A549 (cell line): ENCODE results near the gene NTN1.

ENCODE experiments used
- KDM1A ChIP-seq: fragments of 200-600 bp; sonication (generic); IDR thresholded peaks from 2 replicates; pipeline ENCODE4 v1.6.1; 2016; ENCODE audit warnings: low read depth, mild to moderate bottlenecking
- MAZ ChIP-seq: fragments of 150-350 bp; IDR thresholded peaks from 2 replicates; pipeline ENCODE4 v1.6.1; 2014; ENCODE audit warnings: antibody characterized with exemption, low read depth, low read length, borderline replicate concordance
- MYC ChIP-seq: IDR thresholded peaks from 2 replicates; pipeline ENCODE4 v1.6.1; 2012; ENCODE audit warnings: mild to moderate bottlenecking, inconsistent platforms, low read length, improper control_type of control experiment, borderline replicate concordance
- NR3C1 ChIP-seq: fragments of >200 bp; sonication (Bioruptor Twin); formaldehyde crosslinking; IDR thresholded peaks from 3 replicates; pipeline ENCODE4 v1.6.1; 2017
- POLR2A ChIP-seq: IDR thresholded peaks from 2 replicates; pipeline ENCODE4 v1.6.1; 2012; ENCODE audit warnings: mild to moderate bottlenecking, low read length
- RFX5 ChIP-seq: fragments of 450-650 bp; IDR thresholded peaks from 2 replicates; pipeline ENCODE4 v1.7.1; 2014; ENCODE audit warnings: antibody characterized with exemption, mild to moderate bottlenecking, moderate library complexity
- RNF2 ChIP-seq: fragments of 200-600 bp; sonication (generic); IDR thresholded peaks from 2 replicates; pipeline ENCODE4 v1.6.1; 2016; ENCODE audit warnings: low read depth, mild to moderate bottlenecking, antibody characterized with exemption, moderate library complexity, borderline replicate concordance
- ZSCAN20 ChIP-seq: fragments of 250-450 bp; sonication (Bioruptor Pico); IDR thresholded peaks from 2 replicates; pipeline ENCODE4 v1.8.0; 2022; ENCODE audit warnings: mild to moderate bottlenecking, moderate library complexity
- TF ChIP-seq, protein P1 (sequence below): fragments of >200 bp; sonication (Bioruptor Twin); formaldehyde crosslinking; IDR thresholded peaks from 3 replicates; pipeline ENCODE4 v1.5.1; 2016
- TF ChIP-seq, protein P2 (sequence below): fragments of 200-600 bp; sonication (generic); IDR thresholded peaks from 2 replicates; pipeline ENCODE4 v1.6.1; 2016; ENCODE audit warnings: antibody characterized with exemption, mild to moderate bottlenecking, moderate library complexity

DNA sequence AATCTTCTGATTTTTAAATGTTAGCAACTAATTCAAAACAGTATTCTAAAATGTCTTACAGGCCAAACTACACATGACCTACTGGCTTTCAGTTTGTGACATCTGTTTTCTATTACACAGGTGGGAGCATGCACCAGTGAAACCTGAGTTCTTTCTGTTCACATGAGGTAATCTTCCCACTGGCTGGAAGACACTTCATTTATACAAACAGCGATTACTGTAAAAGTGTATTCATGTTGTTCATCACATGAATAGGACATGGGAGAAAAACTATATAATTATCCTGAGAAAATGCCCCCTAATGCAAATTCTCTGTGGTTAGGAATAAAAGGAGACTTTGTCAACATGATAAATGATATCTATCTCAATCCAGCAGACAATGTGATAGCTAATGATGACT is 44.7 kb upstream of the NTN1 start:
- TF ChIP-seq, protein P1, sequence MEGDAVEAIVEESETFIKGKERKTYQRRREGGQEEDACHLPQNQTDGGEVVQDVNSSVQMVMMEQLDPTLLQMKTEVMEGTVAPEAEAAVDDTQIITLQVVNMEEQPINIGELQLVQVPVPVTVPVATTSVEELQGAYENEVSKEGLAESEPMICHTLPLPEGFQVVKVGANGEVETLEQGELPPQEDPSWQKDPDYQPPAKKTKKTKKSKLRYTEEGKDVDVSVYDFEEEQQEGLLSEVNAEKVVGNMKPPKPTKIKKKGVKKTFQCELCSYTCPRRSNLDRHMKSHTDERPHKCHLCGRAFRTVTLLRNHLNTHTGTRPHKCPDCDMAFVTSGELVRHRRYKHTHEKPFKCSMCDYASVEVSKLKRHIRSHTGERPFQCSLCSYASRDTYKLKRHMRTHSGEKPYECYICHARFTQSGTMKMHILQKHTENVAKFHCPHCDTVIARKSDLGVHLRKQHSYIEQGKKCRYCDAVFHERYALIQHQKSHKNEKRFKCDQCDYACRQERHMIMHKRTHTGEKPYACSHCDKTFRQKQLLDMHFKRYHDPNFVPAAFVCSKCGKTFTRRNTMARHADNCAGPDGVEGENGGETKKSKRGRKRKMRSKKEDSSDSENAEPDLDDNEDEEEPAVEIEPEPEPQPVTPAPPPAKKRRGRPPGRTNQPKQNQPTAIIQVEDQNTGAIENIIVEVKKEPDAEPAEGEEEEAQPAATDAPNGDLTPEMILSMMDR, result no peak
- TF ChIP-seq ZSCAN20 (no peak), POLR2A (no peak), KDM1A (no peak), RNF2 (no peak), RFX5 (no peak), MYC (no peak), MAZ (no peak), NR3C1 (no peak)
- TF ChIP-seq, protein P2, sequence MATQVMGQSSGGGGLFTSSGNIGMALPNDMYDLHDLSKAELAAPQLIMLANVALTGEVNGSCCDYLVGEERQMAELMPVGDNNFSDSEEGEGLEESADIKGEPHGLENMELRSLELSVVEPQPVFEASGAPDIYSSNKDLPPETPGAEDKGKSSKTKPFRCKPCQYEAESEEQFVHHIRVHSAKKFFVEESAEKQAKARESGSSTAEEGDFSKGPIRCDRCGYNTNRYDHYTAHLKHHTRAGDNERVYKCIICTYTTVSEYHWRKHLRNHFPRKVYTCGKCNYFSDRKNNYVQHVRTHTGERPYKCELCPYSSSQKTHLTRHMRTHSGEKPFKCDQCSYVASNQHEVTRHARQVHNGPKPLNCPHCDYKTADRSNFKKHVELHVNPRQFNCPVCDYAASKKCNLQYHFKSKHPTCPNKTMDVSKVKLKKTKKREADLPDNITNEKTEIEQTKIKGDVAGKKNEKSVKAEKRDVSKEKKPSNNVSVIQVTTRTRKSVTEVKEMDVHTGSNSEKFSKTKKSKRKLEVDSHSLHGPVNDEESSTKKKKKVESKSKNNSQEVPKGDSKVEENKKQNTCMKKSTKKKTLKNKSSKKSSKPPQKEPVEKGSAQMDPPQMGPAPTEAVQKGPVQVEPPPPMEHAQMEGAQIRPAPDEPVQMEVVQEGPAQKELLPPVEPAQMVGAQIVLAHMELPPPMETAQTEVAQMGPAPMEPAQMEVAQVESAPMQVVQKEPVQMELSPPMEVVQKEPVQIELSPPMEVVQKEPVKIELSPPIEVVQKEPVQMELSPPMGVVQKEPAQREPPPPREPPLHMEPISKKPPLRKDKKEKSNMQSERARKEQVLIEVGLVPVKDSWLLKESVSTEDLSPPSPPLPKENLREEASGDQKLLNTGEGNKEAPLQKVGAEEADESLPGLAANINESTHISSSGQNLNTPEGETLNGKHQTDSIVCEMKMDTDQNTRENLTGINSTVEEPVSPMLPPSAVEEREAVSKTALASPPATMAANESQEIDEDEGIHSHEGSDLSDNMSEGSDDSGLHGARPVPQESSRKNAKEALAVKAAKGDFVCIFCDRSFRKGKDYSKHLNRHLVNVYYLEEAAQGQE, result no peak
